ES-I3 (cell line): Measurements from ENCODE around the gene CD302.

Source experiments
- H3K36me3 ChIP-seq: 2 replicates; pipeline ENCODE4 v1.6.1; 2013; ENCODE audit warnings: mild to moderate bottlenecking, low read length, control low read depth, moderate library complexity; ENCODE audit not compliant: insufficient read depth
- H3K4me1 ChIP-seq: 2 replicates; pipeline ENCODE4 v1.6.1; 2013; ENCODE audit warnings: mild to moderate bottlenecking, control low read depth, low read length; ENCODE audit not compliant: insufficient read depth
- H3K9ac ChIP-seq: 2 replicates; pipeline ENCODE4 v1.6.1; 2013; ENCODE audit warnings: low read depth, mild to moderate bottlenecking, low read length, moderate library complexity
- H3K9me3 ChIP-seq: 2 replicates; pipeline ENCODE4 v1.6.1; 2013; ENCODE audit warnings: mild to moderate bottlenecking, low read length, moderate library complexity; ENCODE audit not compliant: control insufficient read depth, insufficient read depth

The CD302 gene

GRCh38 chr2:159722580-159722979 is 75.4 kb downstream of the CD302 start:
- Histone ChIP-seq H3K36me3 (peaks cover 8% of the 10 kb centered on the region; the same call in 1 of the 2 replicates), H3K4me1 (no peaks in the 10 kb centered on the region), H3K9me3 (no peaks in the 10 kb centered on the region), H3K9ac (no peak overlapping the region)

- H3K9ac ChIP-seq, result no peak overlapping the region
These were observed 77.3 kb downstream of the CD302 start for GRCh38 chr2:159720676-159721075.

More at GRCh38 chr2:159720676-159721075, 77.3 kb downstream of the CD302 start:
- Histone ChIP-seq H3K36me3 (peaks cover 8% of the 10 kb centered on the region), H3K4me1 (peaks cover 7% of the 10 kb centered on the region; the same call in 1 of the 2 replicates), H3K9me3 (no peaks in the 10 kb centered on the region)
